ENCODE data around the gene FBN1.

Gene FBN1

DNA sequence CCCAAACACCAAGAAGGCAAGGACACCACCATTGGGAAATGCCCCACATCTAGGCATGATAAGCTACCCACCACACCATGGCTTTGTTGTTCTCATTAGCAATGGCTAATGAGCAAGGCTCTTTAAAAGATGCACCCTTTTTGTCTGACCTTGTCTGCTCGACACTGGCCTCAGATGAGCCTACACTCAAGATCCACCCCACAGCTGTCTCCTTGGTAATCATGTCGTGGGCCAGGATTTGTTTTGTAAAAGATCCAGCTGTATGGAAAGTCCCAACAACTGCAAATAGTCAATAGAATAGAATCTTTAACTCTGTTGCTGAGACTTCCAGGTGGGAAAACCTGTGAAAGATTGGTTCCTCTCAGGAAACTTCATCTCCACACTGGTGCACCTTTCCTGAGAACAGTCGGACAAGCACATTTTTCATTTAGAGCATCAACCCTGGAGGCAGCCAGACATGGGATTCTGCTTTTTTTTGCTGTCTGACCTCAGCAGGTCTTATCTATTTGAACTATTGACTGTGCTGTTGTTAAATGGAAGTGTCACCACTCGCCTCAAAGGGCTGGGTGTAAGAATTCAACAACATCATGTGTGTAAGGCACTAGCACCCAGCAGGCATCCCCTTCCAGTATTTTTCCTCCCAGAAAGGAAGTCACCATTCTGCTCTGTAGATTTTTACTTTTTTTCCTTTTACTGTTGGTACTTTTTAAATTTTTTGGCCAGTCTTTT is 278.8 kb downstream of the FBN1 start:
- DNase-seq (ENCODE audit: low read depth) = no peak

- no peak for DNase-seq (ENCODE audit: low read depth)
Measured at GRCh38 chr15:48365575-48365974, 279.9 kb downstream of the FBN1 start.

DNA sequence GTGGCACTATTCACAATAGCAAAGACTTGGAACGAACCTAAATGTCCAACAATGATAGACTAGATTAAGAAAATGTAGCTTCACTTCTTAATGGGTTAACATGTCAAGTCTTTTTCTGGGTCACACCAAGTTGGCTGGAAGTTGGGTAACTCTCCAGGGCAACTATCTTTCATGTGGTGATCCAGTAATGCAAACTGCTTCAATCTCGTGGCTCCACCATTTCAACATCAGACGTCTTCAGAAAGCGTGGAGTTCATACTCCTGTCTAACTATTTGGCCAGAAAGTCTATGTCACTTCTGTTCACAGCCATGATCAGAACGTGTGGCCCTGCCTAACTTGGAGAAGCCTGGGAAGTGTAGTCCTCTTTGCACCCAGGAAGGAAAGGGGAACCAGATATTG is 282.0 kb downstream of the FBN1 start:
- DNase-seq (ENCODE audit: low read depth) = no peak

DNA sequence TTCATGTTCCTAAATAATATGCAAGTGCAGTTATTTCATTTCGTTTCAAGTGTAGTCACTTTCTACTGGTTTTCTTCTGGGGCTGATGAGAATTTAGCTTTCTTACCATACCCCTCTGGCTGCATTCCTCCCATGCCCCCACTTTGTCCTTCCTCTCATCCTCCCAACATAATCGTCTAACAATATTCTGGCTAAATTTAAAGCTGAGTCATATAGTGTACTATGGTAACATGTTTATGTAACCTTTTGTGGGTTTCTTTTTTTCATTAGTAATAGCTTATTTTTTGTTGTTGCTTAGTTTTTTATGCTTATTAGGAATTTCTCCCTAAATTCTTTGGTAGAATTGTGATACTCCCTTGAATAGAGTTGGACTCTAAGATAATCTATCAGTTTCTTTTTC is 283.8 kb downstream of the FBN1 start:
- no peak for DNase-seq (ENCODE audit: low read depth)

GRCh38 chr15:48360841-48361240 is 284.7 kb downstream of the FBN1 start:
- DNase-seq (ENCODE audit: low read depth) = no peak
